Smooth muscle cell (in vitro differentiated cells): ENCODE measurements around the gene KIF13A. TPM values are rescaled to one million over a fixed set of nuclear protein-coding genes. Genes with fewer than 3 reads are reported as not detected.

Experiments used
- DNase-seq: peaks from one replicate; lab custom pipeline; 2025; ENCODE audit not compliant: unreplicated experiment; lab: John Stamatoyannopoulos, UW
- H2AFZ ChIP-seq: fragments of 200-600 bp; sonication (generic); 2 replicates; pipeline ENCODE4 v1.6.0; 2016; ENCODE audit warnings: antibody characterized with exemption, low read depth, mild to moderate bottlenecking
- H3F3A ChIP-seq: fragments of 200-600 bp; sonication (generic); 2 replicates; pipeline ENCODE4 v1.6.0; 2017; ENCODE audit warnings: antibody characterized with exemption, low read depth
- H3K27ac ChIP-seq: fragments of 200-600 bp; sonication (generic); 2 replicates; pipeline ENCODE4 v1.5.1; 2016; ENCODE audit warnings: low read depth, mild to moderate bottlenecking
- H3K27me3 ChIP-seq: fragments of 200-600 bp; sonication (generic); 2 replicates; pipeline ENCODE4 v1.6.1; 2016; ENCODE audit warnings: low read depth, mild to moderate bottlenecking
- H3K36me3 ChIP-seq: fragments of 200-600 bp; sonication (generic); 2 replicates; pipeline ENCODE4 v1.5.1; 2016; ENCODE audit warnings: low read depth
- H3K4me1 ChIP-seq: fragments of 200-600 bp; sonication (generic); 2 replicates; pipeline ENCODE4 v1.5.1; 2016; ENCODE audit warnings: low read depth
- H3K4me2 ChIP-seq: fragments of 200-600 bp; sonication (generic); 2 replicates; pipeline ENCODE4 v1.6.0; 2016; ENCODE audit warnings: mild to moderate bottlenecking
- H3K4me3 ChIP-seq: fragments of 200-600 bp; sonication (generic); 2 replicates; pipeline ENCODE4 v1.5.1; 2016; ENCODE audit warnings: mild to moderate bottlenecking
- H3K79me2 ChIP-seq: fragments of 200-600 bp; sonication (generic); 2 replicates; pipeline ENCODE4 v1.6.0; 2016; ENCODE audit warnings: low read depth, mild to moderate bottlenecking
- H3K9ac ChIP-seq: fragments of 200-600 bp; sonication (generic); 2 replicates; pipeline ENCODE4 v1.6.0; 2016; ENCODE audit warnings: low read depth
- H3K9me3 ChIP-seq: fragments of 200-600 bp; sonication (generic); replicated peaks from 2 replicates; pipeline ENCODE4 v1.5.1; 2016; ENCODE audit warnings: low read depth
- H4K20me1 ChIP-seq: fragments of 200-600 bp; sonication (generic); 2 replicates; pipeline ENCODE4 v1.6.0; 2016; ENCODE audit warnings: low read depth
- WGBS: methylation state at CpG from one replicate; pipeline ENCODE4 v1.1.7; 2016; ENCODE audit warnings: low lambda C conversion rate; 5-methylcytosine and 5-hydroxymethylcytosine counted together
- polyA plus RNA-seq: library from polyadenylated mRNA; unstranded; fragments of >200 nt; fragmentation: Nextera tagmentation; extraction: Ambion mirVana; gene quantifications from 2 replicates; pipeline ENCODE4 v1.2.1, GENCODE V29; 2016
- total RNA-seq: library from RNA; depleted of rRNA; stranded (reverse); fragments of >200 nt; gene quantifications from 2 replicates; pipeline ENCODE4 v1.2.3, GENCODE V29; 2014
- TF ChIP-seq, protein P1 (sequence below): fragments of 200-600 bp; sonication (generic); IDR thresholded peaks from 2 replicates; pipeline ENCODE4 v1.5.1; 2017; ENCODE audit warnings: borderline replicate concordance, mild to moderate bottlenecking, antibody characterized with exemption; ENCODE audit not compliant: insufficient read depth, poor library complexity, severe bottlenecking

KIF13A gene
- total and polyA plus RNA-seq, 2 experiments from 2014 or later, result 10.4 to 28.4 TPM

DNA sequence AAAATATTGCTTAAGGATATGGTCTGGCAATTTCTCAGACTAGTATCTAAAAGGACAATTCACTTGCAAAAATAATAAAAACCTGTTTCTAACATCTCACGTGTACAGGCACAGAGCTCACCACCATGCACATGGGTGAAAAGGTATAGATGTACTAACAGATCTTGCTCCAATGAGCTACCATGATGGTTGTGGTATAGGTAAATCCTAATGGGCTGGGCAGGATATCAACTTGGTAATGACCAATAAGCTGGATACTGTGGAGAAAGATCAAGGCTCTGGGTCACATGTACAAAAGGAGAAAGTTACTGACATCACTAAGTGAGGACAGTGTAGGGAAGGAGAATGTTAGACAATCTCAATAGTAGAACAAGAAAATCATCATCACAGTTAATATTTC lies 169.7 kb downstream of the KIF13A start:
- H2AFZ ChIP-seq, result no peak overlapping the region
- no peaks in the 10 kb centered on the region for H4K20me1 ChIP-seq
- H3K4me2 ChIP-seq, result no peak overlapping the region
- no peaks in the 10 kb centered on the region for H3F3A ChIP-seq
- H3K9me3 ChIP-seq, result no peaks in the 10 kb centered on the region
- H3K79me2 ChIP-seq, result no peaks in the 10 kb centered on the region
- H3K36me3 ChIP-seq, result no peaks in the 10 kb centered on the region
- H3K27me3 ChIP-seq, result no peaks in the 10 kb centered on the region
- H3K9ac ChIP-seq, result no peak overlapping the region
- TF ChIP-seq, protein P1, sequence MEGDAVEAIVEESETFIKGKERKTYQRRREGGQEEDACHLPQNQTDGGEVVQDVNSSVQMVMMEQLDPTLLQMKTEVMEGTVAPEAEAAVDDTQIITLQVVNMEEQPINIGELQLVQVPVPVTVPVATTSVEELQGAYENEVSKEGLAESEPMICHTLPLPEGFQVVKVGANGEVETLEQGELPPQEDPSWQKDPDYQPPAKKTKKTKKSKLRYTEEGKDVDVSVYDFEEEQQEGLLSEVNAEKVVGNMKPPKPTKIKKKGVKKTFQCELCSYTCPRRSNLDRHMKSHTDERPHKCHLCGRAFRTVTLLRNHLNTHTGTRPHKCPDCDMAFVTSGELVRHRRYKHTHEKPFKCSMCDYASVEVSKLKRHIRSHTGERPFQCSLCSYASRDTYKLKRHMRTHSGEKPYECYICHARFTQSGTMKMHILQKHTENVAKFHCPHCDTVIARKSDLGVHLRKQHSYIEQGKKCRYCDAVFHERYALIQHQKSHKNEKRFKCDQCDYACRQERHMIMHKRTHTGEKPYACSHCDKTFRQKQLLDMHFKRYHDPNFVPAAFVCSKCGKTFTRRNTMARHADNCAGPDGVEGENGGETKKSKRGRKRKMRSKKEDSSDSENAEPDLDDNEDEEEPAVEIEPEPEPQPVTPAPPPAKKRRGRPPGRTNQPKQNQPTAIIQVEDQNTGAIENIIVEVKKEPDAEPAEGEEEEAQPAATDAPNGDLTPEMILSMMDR, result no peak
- H3K4me3 ChIP-seq, result no peak overlapping the region
- 92% methylated on average over 1 of the region's 1 CpG for WGBS
- no peak overlapping the region for H3K27ac ChIP-seq
- DNase-seq, result no peak
- no peaks in the 10 kb centered on the region for H3K4me1 ChIP-seq

DNA sequence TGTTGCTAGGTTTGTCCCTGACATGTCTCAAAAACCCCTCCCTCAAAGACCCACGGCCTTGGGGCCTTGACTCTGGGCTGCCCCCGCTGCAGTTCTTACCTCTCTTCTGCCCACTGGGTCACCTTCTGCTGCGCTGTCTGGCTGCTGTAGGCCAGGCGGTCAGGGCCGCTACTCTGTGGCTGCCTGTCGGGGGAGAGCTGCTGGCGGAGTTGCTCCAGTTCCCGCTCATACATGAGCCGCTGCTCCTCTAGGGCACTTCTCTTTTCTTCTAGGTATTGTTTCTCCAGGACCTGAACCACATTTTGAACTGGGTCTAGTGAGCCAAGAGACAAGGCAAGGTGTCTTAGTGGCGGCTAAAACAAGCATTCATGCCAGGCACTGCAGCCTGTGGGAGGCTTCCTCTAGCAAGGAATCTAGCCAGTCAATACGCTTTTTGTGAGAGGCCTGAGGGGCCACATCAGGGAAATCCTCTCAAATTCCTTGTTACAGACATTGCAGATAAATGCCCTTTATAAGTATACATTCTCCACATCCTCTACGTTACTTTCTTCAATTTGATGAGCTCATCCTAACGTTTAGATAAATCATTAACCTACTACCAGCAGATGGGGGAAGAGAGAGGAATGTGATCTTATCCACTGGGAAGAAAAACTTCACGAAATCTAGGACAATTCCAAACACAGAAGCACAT lies 170.4 kb downstream of the KIF13A start:
- TF ChIP-seq, protein P1, result peak; percentile 19
- Histone ChIP-seq H3K9me3 (no peaks in the 10 kb centered on the region), H2AFZ (no peak overlapping the region), H3K4me1 (no peaks in the 10 kb centered on the region), H3F3A (no peaks in the 10 kb centered on the region), H3K9ac (no peak overlapping the region), H3K36me3 (peaks cover 5% of the 10 kb centered on the region), H3K27me3 (no peaks in the 10 kb centered on the region), H4K20me1 (no peaks in the 10 kb centered on the region), H3K4me2 (no peak overlapping the region), H3K27ac (no peak overlapping the region), H3K4me3 (no peak overlapping the region), H3K79me2 (no peaks in the 10 kb centered on the region)
- WGBS, result 82% methylated on average over 14 of the region's 14 CpGs
- DNase-seq, result no peak

DNA sequence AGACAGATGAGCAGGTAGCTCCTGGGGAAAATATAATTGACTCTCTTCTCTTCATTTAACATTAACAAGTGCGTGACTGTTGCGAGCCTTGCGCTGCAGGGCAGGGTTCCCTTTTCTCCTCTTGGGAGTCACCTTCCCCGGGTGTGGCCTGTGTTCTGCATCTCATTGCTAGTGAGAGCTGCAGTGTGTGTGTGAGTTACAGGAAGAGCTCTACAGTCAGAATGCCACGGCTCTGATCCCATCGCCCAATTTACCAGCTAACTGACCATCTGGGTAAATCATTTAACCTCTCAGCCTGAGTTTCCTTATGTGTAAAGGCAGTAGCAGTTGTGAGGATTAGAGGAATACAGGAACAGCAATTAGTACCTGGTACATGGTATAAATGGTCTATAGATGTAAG lies 173.9 kb downstream of the KIF13A start:
- H3K4me2 ChIP-seq, result no peak overlapping the region
- peaks cover 5% of the 10 kb centered on the region for H3K36me3 ChIP-seq
- no peak for DNase-seq
- H3K27me3 ChIP-seq, result no peaks in the 10 kb centered on the region
- no peak overlapping the region for H3K27ac ChIP-seq
- H3K9me3 ChIP-seq, result no peaks in the 10 kb centered on the region
- TF ChIP-seq, protein P1, result no peak
- WGBS, result over 99% methylated on average over 6 of the region's 6 CpGs
- no peaks in the 10 kb centered on the region for H3K4me1 ChIP-seq
- no peaks in the 10 kb centered on the region for H3K79me2 ChIP-seq
- no peak overlapping the region for H2AFZ ChIP-seq
- H3K4me3 ChIP-seq, result no peak overlapping the region
- no peaks in the 10 kb centered on the region for H4K20me1 ChIP-seq
- no peak overlapping the region for H3K9ac ChIP-seq
- no peaks in the 10 kb centered on the region for H3F3A ChIP-seq

DNA sequence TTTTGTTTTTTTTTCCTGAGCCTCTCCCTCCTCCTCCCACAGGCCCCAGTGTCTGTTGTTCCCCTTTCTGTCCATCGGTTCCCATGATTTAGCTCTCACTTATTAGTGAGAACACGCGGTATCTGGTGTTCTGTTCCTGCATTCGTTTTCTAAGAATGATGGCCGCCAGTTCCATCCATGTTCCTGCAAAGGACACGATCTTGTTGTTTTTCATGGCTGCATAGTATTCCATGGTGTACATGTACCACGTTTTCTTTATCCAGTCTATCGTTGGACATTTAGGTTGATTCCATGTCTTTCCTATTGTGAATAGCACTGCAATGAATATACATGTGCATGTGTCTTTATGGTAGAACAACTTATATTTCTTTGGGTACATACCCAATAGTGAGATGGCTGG lies 175.1 kb downstream of the KIF13A start:
- TF ChIP-seq, protein P1, result no peak

More for the DNA sequence above, 175.1 kb downstream of the KIF13A start:
- Histone ChIP-seq H3K9me3 (no peaks in the 10 kb centered on the region), H3K4me3 (no peak overlapping the region), H2AFZ (no peak overlapping the region), H3K79me2 (no peaks in the 10 kb centered on the region), H4K20me1 (no peaks in the 10 kb centered on the region), H3K9ac (no peak overlapping the region), H3F3A (no peaks in the 10 kb centered on the region), H3K36me3 (peaks cover 5% of the 10 kb centered on the region), H3K4me2 (no peak overlapping the region), H3K4me1 (no peaks in the 10 kb centered on the region), H3K27ac (no peak overlapping the region), H3K27me3 (no peaks in the 10 kb centered on the region)
- DNase-seq, result no peak
- WGBS, result 98% methylated on average over 8 of the region's 8 CpGs
